ENCODE results near the gene RIN2. TPM values are rescaled to one million over a fixed set of nuclear protein-coding genes. Genes with fewer than 3 reads are reported as not detected.

Gene RIN2
- total RNA-seq, 1 donor from 2014 or later = 21.2 TPM

GRCh38 chr20:19756761-19757486 lies 1.1 kb upstream of the RIN2 start:
- H3K4me3 ChIP-seq (ENCODE audit: insufficient read depth, low read depth, low read length) = peak overlapping the region; percentile 81
- peaks cover 2% of the 10 kb centered on the region for H3K27me3 Mint-ChIP-seq (ENCODE audit: low read depth, unreplicated experiment)
- peaks cover 17% of the 10 kb centered on the region for H4K20me1 ChIP-seq (ENCODE audit: insufficient read depth, low read length)
- H3K4me1 ChIP-seq (ENCODE audit: insufficient read depth, low read length) = peaks cover 10% of the 10 kb centered on the region
- H3K9me3 Mint-ChIP-seq (ENCODE audit: unreplicated experiment) = no peaks in the 10 kb centered on the region
- TF ChIP-seq EZH2 (IDR thresholded peaks at IDR 0.05; ENCODE audit: insufficient read depth, low read length) = no peak
- TF ChIP-seq CTCF (IDR thresholded peaks at IDR 0.05; ENCODE audit: insufficient read depth, low read depth, low read length) = no peak
- H3K4me1 Mint-ChIP-seq (ENCODE audit: low read depth, unreplicated experiment) = peaks cover 15% of the 10 kb centered on the region
- H3K27ac Mint-ChIP-seq (ENCODE audit: unreplicated experiment) = peak overlapping the region; percentile 75
- H3K36me3 Mint-ChIP-seq (ENCODE audit: low read depth, unreplicated experiment) = peaks cover 1% of the 10 kb centered on the region
- FAIRE-seq = no peak
- peak overlapping the region; percentile 90 for H3K4me3 Mint-ChIP-seq (ENCODE audit: unreplicated experiment)
- peak overlapping the region; percentile 45 for H3K27ac ChIP-seq (ENCODE audit: low read depth, low read length)
- H3K27me3 ChIP-seq (ENCODE audit: insufficient read depth, low read length) = no peaks in the 10 kb centered on the region
- peak overlapping the region; percentile 87 for H3K9ac ChIP-seq (ENCODE audit: low read length)
- H3K9me3 ChIP-seq (ENCODE audit: insufficient read depth, low read depth, low read length) = no peaks in the 10 kb centered on the region
- peaks cover 7% of the 10 kb centered on the region for H3K79me2 ChIP-seq (ENCODE audit: insufficient read depth, low read length)
- peak overlapping the region; percentile 98 for H3K4me2 ChIP-seq (ENCODE audit: low read length)
- peak overlapping the region; percentile 84 for H2AFZ ChIP-seq (ENCODE audit: low read depth, low read length)
- no peaks in the 10 kb centered on the region for H3K36me3 ChIP-seq (ENCODE audit: insufficient read depth, low read length)
- DNase-seq (ENCODE audit: low read depth) = no peak

- Histone ChIP-seq H3K79me2 (ENCODE audit: insufficient read depth, low read length) (peaks cover 7% of the 10 kb centered on the region), H3K4me2 (ENCODE audit: low read length) (peak overlapping the region; percentile 98), H3K4me3 (ENCODE audit: insufficient read depth, low read depth, low read length) (peak overlapping the region; percentile 81), H3K9me3 (ENCODE audit: insufficient read depth, low read depth, low read length) (no peaks in the 10 kb centered on the region), H3K27me3 (ENCODE audit: insufficient read depth, low read length) (no peaks in the 10 kb centered on the region), H3K9ac (ENCODE audit: low read length) (peak overlapping the region; percentile 87), H3K4me1 (ENCODE audit: insufficient read depth, low read length) (peaks cover 10% of the 10 kb centered on the region), H4K20me1 (ENCODE audit: insufficient read depth, low read length) (peaks cover 17% of the 10 kb centered on the region), H3K27ac (ENCODE audit: low read depth, low read length) (peak overlapping the region; percentile 45), H3K36me3 (ENCODE audit: insufficient read depth, low read length) (no peaks in the 10 kb centered on the region), H2AFZ (ENCODE audit: low read depth, low read length) (peak overlapping the region; percentile 84)
- peaks cover 1% of the 10 kb centered on the region for H3K36me3 Mint-ChIP-seq (ENCODE audit: low read depth, unreplicated experiment)
- peaks cover 15% of the 10 kb centered on the region for H3K4me1 Mint-ChIP-seq (ENCODE audit: low read depth, unreplicated experiment)
- H3K4me3 Mint-ChIP-seq (ENCODE audit: unreplicated experiment) = peak overlapping the region; percentile 90
- H3K9me3 Mint-ChIP-seq (ENCODE audit: unreplicated experiment) = no peaks in the 10 kb centered on the region
- peak; percentile 78 for DNase-seq (ENCODE audit: low read depth)
- TF ChIP-seq EZH2 (IDR thresholded peaks at IDR 0.05; ENCODE audit: insufficient read depth, low read length) = no peak
- no peak for TF ChIP-seq CTCF (IDR thresholded peaks at IDR 0.05; ENCODE audit: insufficient read depth, low read depth, low read length)
- FAIRE-seq = no peak
- peak overlapping the region; percentile 88 for H3K27ac Mint-ChIP-seq (ENCODE audit: unreplicated experiment)
- peaks cover 2% of the 10 kb centered on the region for H3K27me3 Mint-ChIP-seq (ENCODE audit: low read depth, unreplicated experiment)
Measured at GRCh38 chr20:19757487-19758132, 448 bp upstream of the RIN2 start.

Measured in astrocyte (in vitro differentiated cells and primary cell).